Activated naive CD4-positive, alpha-beta T cell treated with anti-CD3 and anti-CD28 coated beads, Interleukin-2, amount 50 U/mL, for 24 hours (primary cell): Measurements from ENCODE around the gene BIRC5.

Experiments
- H3K27ac Mint-ChIP-seq: one replicate; pipeline ENCODE4 v1.8.0; 2021; ENCODE audit warnings: mild to moderate bottlenecking, mixed read lengths
- H3K27me3 Mint-ChIP-seq: one replicate; pipeline ENCODE4 v1.8.0; 2021; ENCODE audit warnings: mixed read lengths
- H3K36me3 Mint-ChIP-seq: one replicate; pipeline ENCODE4 v1.8.0; 2021; ENCODE audit warnings: mixed read lengths
- H3K4me1 Mint-ChIP-seq: one replicate; pipeline ENCODE4 v1.8.0; 2021; ENCODE audit warnings: mixed read lengths
- H3K4me3 Mint-ChIP-seq: one replicate; pipeline ENCODE4 v1.8.0; 2021; ENCODE audit warnings: mild to moderate bottlenecking, mixed read lengths
- H3K9me3 Mint-ChIP-seq: one replicate; pipeline ENCODE4 v1.8.0; 2021; ENCODE audit warnings: mixed read lengths

The BIRC5 gene

DNA sequence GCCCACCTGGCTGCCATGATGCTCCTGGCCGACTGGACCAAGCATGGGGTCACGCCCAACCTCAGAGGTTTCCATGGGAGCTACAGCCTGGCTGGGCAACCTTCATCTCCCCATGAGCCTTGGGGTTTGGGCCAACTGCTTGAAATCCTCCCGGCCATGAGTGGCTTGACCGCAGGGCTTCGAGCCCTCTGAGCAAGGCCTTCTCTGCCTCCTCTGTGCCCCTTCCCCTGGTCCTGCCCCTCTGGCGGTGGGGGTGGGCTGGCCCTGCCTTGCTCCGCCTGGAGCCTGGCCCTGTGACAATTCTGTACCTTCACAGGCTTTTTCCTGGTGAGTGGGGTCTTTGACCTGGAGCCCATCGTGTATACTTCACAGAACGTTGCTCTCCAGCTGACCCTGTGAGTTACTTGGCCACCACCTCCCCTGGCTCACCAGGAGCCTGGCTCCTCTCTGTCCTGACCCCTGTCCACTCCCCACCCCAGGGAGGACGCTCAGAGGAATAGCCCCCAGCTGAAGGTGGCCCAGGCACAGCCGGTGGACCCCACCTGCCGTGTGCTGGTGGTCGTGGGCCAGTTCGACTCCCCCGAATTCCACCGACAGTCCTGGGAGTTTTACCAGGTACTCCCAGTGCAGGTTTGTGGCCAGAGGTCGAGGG lies 8.8 kb upstream of the BIRC5 start:
- H3K9me3 Mint-ChIP-seq = no peaks in the 10 kb centered on the region
- H3K4me1 Mint-ChIP-seq = no peaks in the 10 kb centered on the region
- H3K27ac Mint-ChIP-seq = no peak overlapping the region
- H3K27me3 Mint-ChIP-seq = no peaks in the 10 kb centered on the region
- no peak overlapping the region for H3K4me3 Mint-ChIP-seq
- H3K36me3 Mint-ChIP-seq = no peaks in the 10 kb centered on the region

- Mint-ChIP-seq H3K36me3 (no peaks in the 10 kb centered on the region), H3K9me3 (no peaks in the 10 kb centered on the region)
Observed at GRCh38 chr17:78206298-78206697, 7.8 kb upstream of the BIRC5 start.

DNA sequence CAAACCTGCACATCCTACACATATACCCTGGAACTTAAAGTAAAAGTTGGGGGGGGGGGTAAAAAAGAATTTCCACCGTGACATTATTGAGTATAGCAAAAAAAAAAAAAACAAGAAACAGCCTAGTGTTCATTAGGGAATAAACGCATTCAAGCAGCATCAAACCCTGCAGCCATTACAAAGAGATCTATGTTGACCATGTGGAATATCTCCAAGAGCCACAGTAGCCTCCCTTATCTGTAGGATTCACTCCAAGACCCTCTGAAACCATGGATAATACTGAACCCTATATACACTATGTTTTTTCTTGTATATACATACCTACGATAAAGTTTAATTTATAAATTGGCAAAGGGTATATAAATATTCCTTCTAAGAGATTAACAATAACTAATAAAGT lies 5.6 kb upstream of the BIRC5 start:
- Mint-ChIP-seq H3K36me3 (no peaks in the 10 kb centered on the region), H3K27me3 (no peaks in the 10 kb centered on the region), H3K4me1 (no peaks in the 10 kb centered on the region), H3K27ac (no peak overlapping the region), H3K9me3 (no peaks in the 10 kb centered on the region), H3K4me3 (no peak overlapping the region)

More at GRCh38 chr17:78206298-78206697, 7.8 kb upstream of the BIRC5 start:
- no peak overlapping the region for H3K27ac Mint-ChIP-seq
- no peak overlapping the region for H3K4me3 Mint-ChIP-seq
- no peaks in the 10 kb centered on the region for H3K4me1 Mint-ChIP-seq
- no peaks in the 10 kb centered on the region for H3K27me3 Mint-ChIP-seq

DNA sequence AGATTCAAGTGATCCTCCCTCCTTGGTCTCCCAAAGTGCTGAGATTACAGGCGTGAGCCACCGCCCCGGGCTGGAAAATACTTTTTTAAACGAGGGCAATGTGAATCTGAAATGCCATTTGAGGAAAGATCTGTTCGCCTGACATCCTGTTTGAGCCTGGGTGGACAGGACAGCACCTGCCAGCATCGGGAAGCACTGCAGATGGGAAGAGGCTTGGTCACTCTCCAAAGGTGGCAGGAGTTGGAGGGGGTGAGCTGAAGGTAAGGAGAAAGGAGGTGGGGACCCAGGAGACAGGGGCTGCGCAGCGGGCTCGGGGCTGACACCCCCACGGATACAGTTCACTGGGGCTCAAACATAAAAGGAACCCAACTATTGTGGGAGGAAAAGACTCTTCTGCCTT lies 3.9 kb upstream of the BIRC5 start:
- Mint-ChIP-seq H3K27ac (no peak overlapping the region), H3K9me3 (no peaks in the 10 kb centered on the region), H3K27me3 (no peaks in the 10 kb centered on the region), H3K4me3 (no peak overlapping the region), H3K36me3 (no peaks in the 10 kb centered on the region), H3K4me1 (peaks cover 4% of the 10 kb centered on the region)

DNA sequence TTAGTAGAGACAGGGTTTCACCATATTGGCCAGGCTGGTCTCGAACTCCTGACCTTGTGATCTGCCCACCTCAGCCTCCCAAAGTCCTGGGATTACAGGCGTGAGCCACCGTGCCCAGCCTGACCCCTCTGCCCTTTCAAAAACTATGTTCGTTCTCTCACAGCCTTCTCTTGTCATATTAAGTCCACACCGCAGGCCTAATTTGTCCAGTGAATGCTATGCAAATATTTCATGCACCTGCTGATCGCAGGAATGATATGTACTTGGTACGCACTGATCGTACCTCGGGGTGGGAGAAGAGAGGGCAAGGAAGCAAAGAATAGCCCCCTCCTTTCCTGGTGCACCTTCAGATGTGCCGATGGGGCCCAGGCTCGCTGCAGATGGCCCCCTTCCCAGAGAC lies 3.0 kb upstream of the BIRC5 start:
- no peaks in the 10 kb centered on the region for H3K9me3 Mint-ChIP-seq
- H3K27me3 Mint-ChIP-seq = no peaks in the 10 kb centered on the region
- no peaks in the 10 kb centered on the region for H3K36me3 Mint-ChIP-seq
- H3K4me1 Mint-ChIP-seq = peaks cover 4% of the 10 kb centered on the region
- no peak overlapping the region for H3K4me3 Mint-ChIP-seq
- no peak overlapping the region for H3K27ac Mint-ChIP-seq

DNA sequence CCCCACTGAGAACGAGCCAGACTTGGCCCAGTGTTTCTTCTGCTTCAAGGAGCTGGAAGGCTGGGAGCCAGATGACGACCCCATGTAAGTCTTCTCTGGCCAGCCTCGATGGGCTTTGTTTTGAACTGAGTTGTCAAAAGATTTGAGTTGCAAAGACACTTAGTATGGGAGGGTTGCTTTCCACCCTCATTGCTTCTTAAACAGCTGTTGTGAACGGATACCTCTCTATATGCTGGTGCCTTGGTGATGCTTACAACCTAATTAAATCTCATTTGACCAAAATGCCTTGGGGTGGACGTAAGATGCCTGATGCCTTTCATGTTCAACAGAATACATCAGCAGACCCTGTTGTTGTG lies 631 bp downstream of the BIRC5 start:
- Mint-ChIP-seq H3K4me3 (peak overlapping the region; percentile 81), H3K27ac (no peak overlapping the region), H3K9me3 (no peaks in the 10 kb centered on the region), H3K36me3 (no peaks in the 10 kb centered on the region), H3K4me1 (peaks cover 4% of the 10 kb centered on the region), H3K27me3 (no peaks in the 10 kb centered on the region)

- Mint-ChIP-seq H3K27ac (peak overlapping the region; percentile 35), H3K4me1 (peaks cover 13% of the 10 kb centered on the region), H3K27me3 (no peaks in the 10 kb centered on the region), H3K9me3 (no peaks in the 10 kb centered on the region), H3K36me3 (no peaks in the 10 kb centered on the region), H3K4me3 (no peak overlapping the region)
Observed at GRCh38 chr17:78219396-78220150, 5.5 kb downstream of the BIRC5 start.

DNA sequence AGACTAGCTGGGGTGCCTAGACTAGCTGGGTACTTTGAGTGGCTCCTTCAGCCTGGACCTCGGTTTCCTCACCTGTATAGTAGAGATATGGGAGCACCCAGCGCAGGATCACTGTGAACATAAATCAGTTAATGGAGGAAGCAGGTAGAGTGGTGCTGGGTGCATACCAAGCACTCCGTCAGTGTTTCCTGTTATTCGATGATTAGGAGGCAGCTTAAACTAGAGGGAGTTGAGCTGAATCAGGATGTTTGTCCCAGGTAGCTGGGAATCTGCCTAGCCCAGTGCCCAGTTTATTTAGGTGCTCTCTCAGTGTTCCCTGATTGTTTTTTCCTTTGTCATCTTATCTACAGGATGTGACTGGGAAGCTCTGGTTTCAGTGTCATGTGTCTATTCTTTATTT lies 9.0 kb downstream of the BIRC5 start:
- H3K4me1 Mint-ChIP-seq = peaks cover 17% of the 10 kb centered on the region

GRCh38 chr17:78223765-78224164 lies 9.7 kb downstream of the BIRC5 start:
- Mint-ChIP-seq H3K9me3 (no peaks in the 10 kb centered on the region), H3K4me3 (no peak overlapping the region), H3K4me1 (peaks cover 17% of the 10 kb centered on the region), H3K36me3 (no peaks in the 10 kb centered on the region), H3K27ac (no peak overlapping the region), H3K27me3 (peaks cover 3% of the 10 kb centered on the region)

More for the DNA sequence above, 9.0 kb downstream of the BIRC5 start:
- Mint-ChIP-seq H3K4me3 (no peak overlapping the region), H3K9me3 (no peaks in the 10 kb centered on the region), H3K27me3 (peaks cover 3% of the 10 kb centered on the region), H3K27ac (no peak overlapping the region), H3K36me3 (no peaks in the 10 kb centered on the region)

DNA sequence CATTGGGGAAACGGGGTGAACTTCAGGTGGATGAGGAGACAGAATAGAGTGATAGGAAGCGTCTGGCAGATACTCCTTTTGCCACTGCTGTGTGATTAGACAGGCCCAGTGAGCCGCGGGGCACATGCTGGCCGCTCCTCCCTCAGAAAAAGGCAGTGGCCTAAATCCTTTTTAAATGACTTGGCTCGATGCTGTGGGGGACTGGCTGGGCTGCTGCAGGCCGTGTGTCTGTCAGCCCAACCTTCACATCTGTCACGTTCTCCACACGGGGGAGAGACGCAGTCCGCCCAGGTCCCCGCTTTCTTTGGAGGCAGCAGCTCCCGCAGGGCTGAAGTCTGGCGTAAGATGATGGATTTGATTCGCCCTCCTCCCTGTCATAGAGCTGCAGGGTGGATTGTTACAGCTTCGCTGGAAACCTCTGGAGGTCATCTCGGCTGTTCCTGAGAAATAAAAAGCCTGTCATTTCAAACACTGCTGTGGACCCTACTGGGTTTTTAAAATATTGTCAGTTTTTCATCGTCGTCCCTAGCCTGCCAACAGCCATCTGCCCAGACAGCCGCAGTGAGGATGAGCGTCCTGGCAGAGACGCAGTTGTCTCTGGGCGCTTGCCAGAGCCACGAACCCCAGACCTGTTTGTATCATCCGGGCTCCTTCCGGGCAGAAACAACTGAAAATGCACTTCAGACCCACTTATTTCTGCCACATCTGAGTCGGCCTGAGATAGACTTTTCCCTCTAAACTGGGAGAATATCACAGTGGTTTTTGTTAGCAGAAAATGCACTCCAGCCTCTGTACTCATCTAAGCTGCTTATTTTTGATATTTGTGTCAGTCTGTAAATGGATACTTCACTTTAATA lies 10.4 kb downstream of the BIRC5 start:
- H3K4me3 Mint-ChIP-seq = no peak overlapping the region
- no peak overlapping the region for H3K27ac Mint-ChIP-seq
- no peaks in the 10 kb centered on the region for H3K9me3 Mint-ChIP-seq
- H3K36me3 Mint-ChIP-seq = no peaks in the 10 kb centered on the region
- H3K27me3 Mint-ChIP-seq = peaks cover 3% of the 10 kb centered on the region
- H3K4me1 Mint-ChIP-seq = peaks cover 17% of the 10 kb centered on the region

GRCh38 chr17:78225088-78225865 lies 11.2 kb downstream of the BIRC5 start:
- Mint-ChIP-seq H3K4me3 (no peak overlapping the region), H3K36me3 (no peaks in the 10 kb centered on the region), H3K9me3 (no peaks in the 10 kb centered on the region), H3K4me1 (peaks cover 17% of the 10 kb centered on the region), H3K27ac (no peak overlapping the region), H3K27me3 (peaks cover 3% of the 10 kb centered on the region)

DNA sequence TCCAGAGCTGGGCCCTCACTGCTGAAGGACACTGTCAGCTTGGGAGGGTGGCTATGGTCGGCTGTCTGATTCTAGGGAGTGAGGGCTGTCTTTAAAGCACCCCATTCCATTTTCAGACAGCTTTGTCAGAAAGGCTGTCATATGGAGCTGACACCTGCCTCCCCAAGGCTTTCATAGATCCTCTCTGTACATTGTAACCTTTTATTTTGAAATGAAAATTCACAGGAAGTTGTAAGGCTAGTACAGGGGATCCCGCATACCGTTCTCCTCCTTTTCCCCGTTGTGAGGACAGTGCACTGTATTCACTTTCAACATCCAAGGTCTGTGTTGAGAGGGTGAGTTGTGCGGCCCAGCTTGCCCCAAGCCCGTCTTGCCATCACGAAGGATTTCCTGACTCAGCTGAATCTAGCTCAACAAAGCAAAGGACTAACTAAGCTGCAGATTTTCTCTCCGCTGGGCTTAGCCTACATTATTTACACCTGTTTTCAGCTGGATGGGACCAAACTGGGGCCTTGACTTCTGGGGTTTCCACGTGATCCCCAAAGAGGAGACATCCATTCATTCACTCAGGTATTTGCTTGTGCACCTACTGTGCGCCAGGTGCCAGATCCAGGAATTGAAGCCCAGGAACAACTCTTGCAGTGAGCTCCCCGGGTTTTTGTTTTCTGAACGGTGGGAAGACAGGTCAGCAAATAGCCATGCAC lies 12.2 kb downstream of the BIRC5 start:
- H3K4me3 Mint-ChIP-seq = no peak overlapping the region
- no peaks in the 10 kb centered on the region for H3K9me3 Mint-ChIP-seq
- no peak overlapping the region for H3K27ac Mint-ChIP-seq
- peaks cover 17% of the 10 kb centered on the region for H3K4me1 Mint-ChIP-seq
- peaks cover 9% of the 10 kb centered on the region for H3K27me3 Mint-ChIP-seq
- no peaks in the 10 kb centered on the region for H3K36me3 Mint-ChIP-seq

DNA sequence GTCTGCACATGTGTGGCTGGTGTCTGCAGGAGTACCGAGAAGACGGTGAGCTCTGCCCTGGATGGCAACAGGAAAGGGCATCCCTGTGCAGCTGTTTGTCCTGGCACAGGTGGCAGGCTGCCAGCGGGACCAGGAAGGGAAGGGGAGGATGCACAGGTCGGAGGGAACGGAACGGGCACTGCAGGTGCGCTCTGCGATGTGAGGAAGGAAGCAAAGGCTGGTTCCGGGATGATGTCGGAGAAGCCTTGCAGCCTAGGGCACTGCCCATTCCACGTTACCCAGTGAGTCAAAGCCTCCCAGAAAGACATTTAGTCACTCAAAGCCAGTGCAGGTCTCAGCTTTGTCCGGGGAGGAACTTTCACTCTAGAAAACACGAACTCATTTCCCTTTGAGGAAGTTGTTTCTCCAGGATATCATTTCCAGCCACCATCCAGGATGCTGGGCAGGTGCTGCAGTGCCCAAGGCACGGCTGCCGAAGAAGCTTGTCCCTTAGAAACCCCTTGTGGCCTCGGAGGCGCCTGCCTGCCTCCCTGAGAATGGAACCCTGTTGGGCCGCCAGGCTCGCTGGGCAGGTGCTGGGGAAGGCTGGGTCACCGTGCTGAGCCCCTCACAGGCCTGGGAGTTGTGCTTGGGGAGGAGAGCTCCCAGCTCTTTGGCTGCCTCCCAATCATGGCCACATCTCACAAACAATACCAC lies 12.9 kb downstream of the BIRC5 start:
- H3K9me3 Mint-ChIP-seq = no peaks in the 10 kb centered on the region
- no peaks in the 10 kb centered on the region for H3K36me3 Mint-ChIP-seq
- H3K27ac Mint-ChIP-seq = no peak overlapping the region
- peaks cover 12% of the 10 kb centered on the region for H3K27me3 Mint-ChIP-seq
- H3K4me3 Mint-ChIP-seq = no peak overlapping the region
- H3K4me1 Mint-ChIP-seq = peaks cover 17% of the 10 kb centered on the region

GRCh38 chr17:78227455-78227916 lies 13.4 kb downstream of the BIRC5 start:
- Mint-ChIP-seq H3K4me1 (peaks cover 17% of the 10 kb centered on the region), H3K36me3 (no peaks in the 10 kb centered on the region), H3K27me3 (peaks cover 12% of the 10 kb centered on the region)

More at GRCh38 chr17:78227455-78227916, 13.4 kb downstream of the BIRC5 start:
- H3K27ac Mint-ChIP-seq = peak overlapping the region; percentile 65
- no peaks in the 10 kb centered on the region for H3K9me3 Mint-ChIP-seq
- no peak overlapping the region for H3K4me3 Mint-ChIP-seq
